Natural killer cell (primary cell): Measurements from ENCODE around the gene HES6. TPM values are rescaled to one million over a fixed set of nuclear protein-coding genes. Genes with fewer than 3 reads are reported as not detected.

Experiments
- ATAC-seq, 3 donors: fragments of 150-1000 bp in 2 of 3; fragments of 200-7000 bp in 1 of 3; cut with Tn5 transposase; 1 replicate in 1 of 3; 2 replicates in 2 of 3; pipeline ENCODE4 v1.10.0; 2021; ENCODE audit warnings: mild to moderate bottlenecking in 2 of 3, moderate library complexity in 2 of 3
- DNase-seq, 2 donors: peaks; one replicate each; pipeline versions ENCODE4 v3.0.0 to v3.0.0-alpha.2; 2013 to 2021; ENCODE audit warnings: mixed read lengths in 1 of 2
- H3K27ac ChIP-seq: one replicate; pipeline ENCODE4 v1.5.1; 2013; ENCODE audit warnings: mild to moderate bottlenecking, low read length
- H3K27me3 ChIP-seq: one replicate; pipeline ENCODE4 v1.6.1; 2013; ENCODE audit warnings: low read length; ENCODE audit not compliant: control insufficient read depth, insufficient read depth
- H3K36me3 ChIP-seq: one replicate; pipeline ENCODE4 v1.6.1; 2013; ENCODE audit warnings: low read length; ENCODE audit not compliant: control insufficient read depth, insufficient read depth
- H3K4me1 ChIP-seq: one replicate; pipeline ENCODE4 v1.6.1; 2013; ENCODE audit warnings: low read length; ENCODE audit not compliant: control insufficient read depth, insufficient read depth
- H3K4me3 ChIP-seq: one replicate; pipeline ENCODE4 v1.5.1; 2013; ENCODE audit warnings: low read length
- H3K9me3 ChIP-seq: one replicate; pipeline ENCODE4 v1.6.1; 2013; ENCODE audit warnings: low read length; ENCODE audit not compliant: control insufficient read depth, insufficient read depth
- H3K27ac Mint-ChIP-seq, 2 donors: one replicate each; pipeline ENCODE4 v1.8.0; 2022; ENCODE audit warnings: mild to moderate bottlenecking in 2 of 2, mixed read lengths in 2 of 2, moderate library complexity in 1 of 2
- H3K27me3 Mint-ChIP-seq, 2 donors: one replicate each; pipeline ENCODE4 v1.8.0; 2022; ENCODE audit warnings: low read depth in 2 of 2, mixed read lengths in 2 of 2
- H3K36me3 Mint-ChIP-seq: one replicate; pipeline ENCODE4 v1.8.0; 2022; ENCODE audit warnings: mixed read lengths
- H3K4me1 Mint-ChIP-seq, 2 donors: one replicate each; pipeline ENCODE4 v1.8.0; 2022; ENCODE audit warnings: mixed read lengths in 2 of 2
- H3K4me3 Mint-ChIP-seq: one replicate; pipeline ENCODE4 v1.8.0; 2022; ENCODE audit warnings: mild to moderate bottlenecking, moderate library complexity, mixed read lengths
- H3K9me3 Mint-ChIP-seq, 2 donors: one replicate each; pipeline ENCODE4 v1.8.0; 2022; ENCODE audit warnings: mixed read lengths in 2 of 2
- CTCF ChIP-seq: fragments of 200-600 bp; IDR thresholded peaks from one replicate; pipeline ENCODE4 v1.8.0; 2022; ENCODE audit warnings: antibody characterized with exemption
- WGBS: methylation state at CpG from one replicate; pipeline ENCODE4 v1.1.7; 2013; ENCODE audit warnings: missing lambda C conversion rate; ENCODE audit not compliant: insufficient coverage; 5-methylcytosine and 5-hydroxymethylcytosine counted together
- intact Hi-C: fragments of 100-400 bp; cut with micrococcal nuclease; formaldehyde crosslinking; loops from one replicate; pipeline ENCODE4 v1.14.2; 2022
- total RNA-seq, 4 donors: library from RNA; stranded (reverse); fragments of 120-200 nt in 1 of 4; gene quantifications; one replicate each; pipeline versions ENCODE4 v1.2.3 to v1.2.4, GENCODE V29; 2013 to 2022

The HES6 gene
- total RNA-seq, 3 donors from 2014 or later (not counting 1 experiment from before 2014, with no cell fraction given) = 11.3 to 15.4 (median 13.5) TPM

GRCh38 chr2:238216651-238217184 lies 23.1 kb downstream of the HES6 start:
- Mint-ChIP-seq H3K27me3 (peaks cover 12 to 16% of the 10 kb centered on the region in 2 donors), H3K27ac (no peak overlapping the region), H3K36me3 (no peaks in the 10 kb centered on the region), H3K4me3 (no peak overlapping the region), H3K9me3 (no peaks in the 10 kb centered on the region), H3K4me1 (no peaks in the 10 kb centered on the region)
- Histone ChIP-seq H3K4me1 (no peaks in the 10 kb centered on the region), H3K36me3 (no peaks in the 10 kb centered on the region), H3K27ac (no peak overlapping the region), H3K27me3 (no peaks in the 10 kb centered on the region), H3K9me3 (no peaks in the 10 kb centered on the region), H3K4me3 (no peak overlapping the region)
- no peak for ATAC-seq
- TF ChIP-seq CTCF = no peak
- intact Hi-C loops = no loop called here
- WGBS = 92% methylated on average over 2 of the region's 2 CpGs
- DNase-seq = no peak

GRCh38 chr2:238207006-238207405 lies 32.8 kb downstream of the HES6 start:
- H3K27me3 Mint-ChIP-seq = peaks cover 0 to 2% of the 10 kb centered on the region in 2 donors
- Histone ChIP-seq H3K27ac (no peak overlapping the region), H3K4me1 (peaks cover 15% of the 10 kb centered on the region), H3K27me3 (no peaks in the 10 kb centered on the region), H3K4me3 (no peak overlapping the region), H3K36me3 (no peaks in the 10 kb centered on the region), H3K9me3 (no peaks in the 10 kb centered on the region)
- peaks cover 14 to 16% of the 10 kb centered on the region in 2 donors for H3K4me1 Mint-ChIP-seq
- H3K4me3 Mint-ChIP-seq = no peak overlapping the region
- intact Hi-C loops = no loop called here
- H3K9me3 Mint-ChIP-seq = no peaks in the 10 kb centered on the region
- H3K36me3 Mint-ChIP-seq = no peaks in the 10 kb centered on the region
- no peak overlapping the region for H3K27ac Mint-ChIP-seq
- WGBS = 85% methylated on average over 7 of the region's 7 CpGs
- no peak for ATAC-seq
- DNase-seq = no peak
- no peak for TF ChIP-seq CTCF

GRCh38 chr2:238203973-238204683 lies 35.7 kb downstream of the HES6 start:
- intact Hi-C loops = loop anchor here (1.0 to 5.0 kb wide), 4 partner anchors 19 to 142 kb away; partner anchors contain the start of gene SCLY
- Mint-ChIP-seq H3K9me3 (no peaks in the 10 kb centered on the region), H3K4me3 (peak overlapping the region; percentile 75), H3K27me3 (no peaks in the 10 kb centered on the region), H3K4me1 (peaks cover 43 to 45% of the 10 kb centered on the region in 2 donors), H3K27ac (peak overlapping the region; percentile 81 to 88), H3K36me3 (no peaks in the 10 kb centered on the region)
- H3K4me3 ChIP-seq = peak overlapping the region; percentile 43
- WGBS = 55% methylated on average over 18 of the region's 18 CpGs
- no peaks in the 10 kb centered on the region for H3K27me3 ChIP-seq
- ATAC-seq = no peak
- DNase-seq = peak in 1 of 2 donors; percentile 15
- H3K36me3 ChIP-seq = no peaks in the 10 kb centered on the region
- peaks cover 28% of the 10 kb centered on the region for H3K4me1 ChIP-seq
- H3K27ac ChIP-seq = peak overlapping the region; percentile 93
- H3K9me3 ChIP-seq = no peaks in the 10 kb centered on the region
- TF ChIP-seq CTCF = no peak
